ENCODE results near the gene TEX53.

The TEX53 gene

DNA sequence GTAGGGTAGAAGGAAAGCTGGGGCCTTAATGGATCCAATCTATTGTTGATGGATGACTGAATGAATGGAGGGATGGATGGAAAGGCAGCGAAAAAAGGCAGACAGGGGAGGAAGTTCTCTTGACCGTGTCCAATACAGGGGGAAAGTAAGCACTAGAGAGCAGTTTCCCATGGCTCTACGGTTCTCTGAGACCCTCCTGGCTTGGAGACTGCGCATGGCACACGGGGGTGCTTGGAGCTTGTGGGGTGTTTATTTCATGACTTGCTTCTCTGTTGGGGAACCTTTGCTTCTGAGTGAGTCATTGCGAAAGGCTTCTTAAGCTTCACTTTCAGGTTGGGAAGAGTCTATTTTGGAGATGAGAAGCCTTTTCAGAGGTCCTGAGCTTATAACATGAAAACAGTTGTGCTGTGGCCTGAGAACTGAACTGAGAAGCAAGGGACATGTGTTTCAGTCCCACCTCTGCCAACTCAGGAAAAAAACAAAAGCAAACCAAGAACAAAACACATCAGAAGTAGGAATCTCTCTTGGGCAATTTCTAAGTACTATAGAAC is 37.2 kb upstream of the TEX53 start:
- no peak for DNase-seq (ENCODE audit: low read depth)
- TF ChIP-seq, protein P1, sequence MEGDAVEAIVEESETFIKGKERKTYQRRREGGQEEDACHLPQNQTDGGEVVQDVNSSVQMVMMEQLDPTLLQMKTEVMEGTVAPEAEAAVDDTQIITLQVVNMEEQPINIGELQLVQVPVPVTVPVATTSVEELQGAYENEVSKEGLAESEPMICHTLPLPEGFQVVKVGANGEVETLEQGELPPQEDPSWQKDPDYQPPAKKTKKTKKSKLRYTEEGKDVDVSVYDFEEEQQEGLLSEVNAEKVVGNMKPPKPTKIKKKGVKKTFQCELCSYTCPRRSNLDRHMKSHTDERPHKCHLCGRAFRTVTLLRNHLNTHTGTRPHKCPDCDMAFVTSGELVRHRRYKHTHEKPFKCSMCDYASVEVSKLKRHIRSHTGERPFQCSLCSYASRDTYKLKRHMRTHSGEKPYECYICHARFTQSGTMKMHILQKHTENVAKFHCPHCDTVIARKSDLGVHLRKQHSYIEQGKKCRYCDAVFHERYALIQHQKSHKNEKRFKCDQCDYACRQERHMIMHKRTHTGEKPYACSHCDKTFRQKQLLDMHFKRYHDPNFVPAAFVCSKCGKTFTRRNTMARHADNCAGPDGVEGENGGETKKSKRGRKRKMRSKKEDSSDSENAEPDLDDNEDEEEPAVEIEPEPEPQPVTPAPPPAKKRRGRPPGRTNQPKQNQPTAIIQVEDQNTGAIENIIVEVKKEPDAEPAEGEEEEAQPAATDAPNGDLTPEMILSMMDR (conservative IDR thresholded peaks at IDR 0.05; ENCODE audit: control insufficient read depth, insufficient read depth, low read depth, low read length): no peak
- no peak overlapping the region for H3K4me3 ChIP-seq (ENCODE audit: control insufficient read depth, low read depth, low read length)

DNA sequence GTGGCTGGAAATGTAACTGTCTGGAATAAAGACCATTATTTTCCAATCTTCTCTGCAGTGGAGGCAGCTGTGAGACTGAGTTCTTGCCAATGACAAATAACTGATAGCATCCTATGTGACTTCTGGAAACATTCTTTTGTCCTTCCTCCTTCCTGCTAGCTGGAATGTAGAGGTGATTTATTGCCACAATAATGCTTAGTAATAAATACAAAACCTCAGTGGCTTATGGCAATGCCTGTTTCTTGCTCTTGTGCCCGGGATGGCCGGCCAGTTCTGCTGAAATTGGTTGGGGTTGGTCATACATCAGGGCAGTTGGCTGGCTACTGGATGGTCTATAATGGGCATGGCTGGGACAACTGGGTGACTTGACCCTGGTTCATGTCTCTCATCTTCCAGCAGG is 36.5 kb upstream of the TEX53 start:
- DNase-seq (ENCODE audit: low read depth): peak; percentile 29

DNA sequence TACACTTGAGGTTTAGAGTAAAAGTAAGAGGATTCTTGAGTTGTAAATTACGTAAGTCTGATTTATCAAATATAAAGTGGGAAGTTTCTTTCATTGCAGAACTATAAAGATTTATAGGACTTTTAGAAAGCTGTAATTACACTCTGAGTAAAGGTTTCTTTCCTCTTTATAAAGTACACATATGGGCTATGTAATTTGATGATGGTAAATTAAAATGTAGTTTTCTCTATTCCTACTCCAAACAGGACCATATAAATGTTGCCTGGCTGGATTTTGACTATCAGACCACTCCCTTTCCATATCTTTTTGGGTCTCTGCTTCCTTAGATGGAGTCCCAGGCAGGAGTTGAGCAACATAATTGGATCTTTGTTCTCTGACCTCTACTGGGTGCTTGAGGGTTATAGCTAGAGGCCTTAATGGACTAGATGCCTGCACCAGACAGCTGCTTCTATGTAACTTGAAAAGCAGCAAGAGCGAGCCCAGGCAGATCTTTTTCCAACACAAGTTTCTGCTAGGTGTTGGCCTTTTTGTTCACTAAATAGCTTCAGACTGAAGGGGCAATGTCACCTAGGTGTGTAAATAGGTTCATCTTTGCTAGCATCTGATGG is 35.7 kb upstream of the TEX53 start:
- DNase-seq (ENCODE audit: low read depth): no peak
- TF ChIP-seq, protein P1 (conservative IDR thresholded peaks at IDR 0.05; ENCODE audit: control insufficient read depth, insufficient read depth, low read depth, low read length): no peak

More for the DNA sequence above, 36.5 kb upstream of the TEX53 start:
- H3K4me3 ChIP-seq (ENCODE audit: control insufficient read depth, low read depth, low read length): no peak overlapping the region
- TF ChIP-seq, protein P1 (conservative IDR thresholded peaks at IDR 0.05; ENCODE audit: control insufficient read depth, insufficient read depth, low read depth, low read length): no peak

DNA sequence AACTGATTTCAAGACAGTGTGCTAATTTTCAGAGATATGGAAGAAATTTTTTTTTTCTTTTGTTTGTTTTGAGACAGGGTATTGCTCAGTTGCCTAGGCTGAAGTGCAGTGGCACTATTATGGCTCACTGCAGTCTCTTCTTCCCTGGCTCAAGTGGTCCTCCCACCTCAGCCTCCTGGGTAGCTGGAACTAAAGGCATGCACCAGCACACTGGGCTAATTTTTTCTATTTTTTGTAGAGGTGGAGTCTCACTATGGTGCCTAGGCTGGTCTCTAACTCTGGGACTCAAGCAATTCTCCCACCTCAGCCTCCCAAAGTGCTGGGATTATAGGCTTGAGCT is 34.3 kb upstream of the TEX53 start:
- H3K4me3 ChIP-seq (ENCODE audit: control insufficient read depth, low read depth, low read length): no peak overlapping the region
- TF ChIP-seq, protein P1 (conservative IDR thresholded peaks at IDR 0.05; ENCODE audit: control insufficient read depth, insufficient read depth, low read depth, low read length): no peak
- DNase-seq (ENCODE audit: low read depth): no peak

More for the DNA sequence above, 35.7 kb upstream of the TEX53 start:
- H3K4me3 ChIP-seq (ENCODE audit: control insufficient read depth, low read depth, low read length): no peak overlapping the region

DNA sequence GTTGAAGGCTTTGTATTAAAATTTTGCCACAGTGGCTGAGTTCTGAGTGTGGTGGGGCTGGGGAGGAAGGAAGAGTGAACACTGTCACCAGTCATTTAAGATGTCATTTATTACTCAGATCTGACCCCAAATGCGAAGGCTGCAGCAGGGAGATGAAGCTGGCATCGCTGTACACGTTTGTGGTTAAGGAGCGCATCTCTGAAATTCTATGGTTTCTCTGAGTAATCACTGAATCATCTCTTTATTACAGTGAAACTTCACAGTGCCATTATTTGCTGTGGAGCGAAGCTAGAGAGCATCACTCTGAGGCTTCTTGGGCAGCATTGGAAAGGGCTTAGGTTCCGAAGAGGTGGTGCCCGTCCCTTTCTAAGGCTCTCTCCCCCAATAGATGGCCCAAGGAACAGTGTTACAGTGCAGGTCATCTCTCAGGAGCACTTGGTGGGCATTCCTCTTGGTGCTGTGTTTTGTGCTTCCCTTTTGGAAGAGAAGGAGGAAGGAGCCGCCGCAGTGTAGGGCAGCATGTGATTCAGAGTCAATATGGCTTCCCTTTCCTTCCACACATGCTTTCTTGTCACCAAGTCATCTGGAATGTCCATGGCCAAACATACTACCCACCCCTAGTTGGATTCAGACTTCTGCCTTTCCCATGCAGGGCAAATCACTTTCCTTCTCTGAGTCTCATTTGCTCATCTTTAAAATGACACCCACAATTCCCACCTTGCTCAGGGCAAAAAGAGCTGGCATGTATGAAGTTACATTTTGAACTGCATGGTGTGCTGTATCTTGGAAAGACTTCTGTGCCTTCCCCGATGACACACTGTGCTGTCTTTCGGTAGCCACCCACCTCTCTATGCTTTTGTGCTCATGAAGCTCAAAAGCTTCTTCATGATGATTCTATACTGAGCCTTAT is 33.7 kb upstream of the TEX53 start:
- TF ChIP-seq, protein P1 (conservative IDR thresholded peaks at IDR 0.05; ENCODE audit: control insufficient read depth, insufficient read depth, low read depth, low read length): no peak
- no peak overlapping the region for H3K4me3 ChIP-seq (ENCODE audit: control insufficient read depth, low read depth, low read length)
- peak; percentile 90 for DNase-seq (ENCODE audit: low read depth)

DNA sequence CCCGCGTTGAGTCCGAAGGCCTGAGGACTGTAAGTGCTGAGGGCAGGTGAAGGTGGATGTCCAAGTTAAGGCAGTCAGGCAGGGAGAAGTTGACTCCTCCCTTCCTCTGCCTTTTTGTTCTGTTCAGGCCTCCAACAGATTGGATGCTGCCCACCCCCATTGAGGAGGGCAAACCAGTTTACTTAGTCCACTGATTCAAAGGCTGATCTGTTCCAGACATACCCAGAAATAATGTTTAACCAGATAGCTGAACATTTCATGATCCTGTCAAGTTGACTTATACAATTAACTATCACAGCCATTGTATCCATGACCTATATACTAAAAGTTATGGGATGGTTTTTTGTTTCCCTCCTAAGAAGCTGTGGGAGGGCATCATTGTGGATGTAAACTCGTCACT is 32.7 kb upstream of the TEX53 start:
- H3K4me3 ChIP-seq (ENCODE audit: control insufficient read depth, low read depth, low read length): no peak overlapping the region
- no peak for DNase-seq (ENCODE audit: low read depth)
- TF ChIP-seq, protein P1 (conservative IDR thresholded peaks at IDR 0.05; ENCODE audit: control insufficient read depth, insufficient read depth, low read depth, low read length): no peak
